Mesenchymal stem cell (in vitro differentiated cells and primary cell): Measurements from ENCODE around the gene MBNL1.

Experiments
- DNase-seq: peaks from one replicate; pipeline ENCODE4 v3.0.0-alpha.2; 2013
- H2AFZ ChIP-seq: one replicate; pipeline ENCODE4 v1.6.1; 2013; ENCODE audit warnings: low read depth, mild to moderate bottlenecking, control low read depth, inconsistent platforms, low read length, moderate library complexity
- H2AK5ac ChIP-seq: 2 replicates; pipeline ENCODE4 v1.6.1; 2013; ENCODE audit warnings: low read length, moderate library complexity, mild to moderate bottlenecking, inconsistent platforms; ENCODE audit not compliant: severe bottlenecking
- H2BK120ac ChIP-seq: one replicate; pipeline ENCODE4 v1.6.1; 2013; ENCODE audit warnings: low read depth, mild to moderate bottlenecking, inconsistent platforms, low read length, moderate library complexity
- H2BK12ac ChIP-seq, 2 experiments: one replicate each; pipeline ENCODE4 v1.6.1; 2013; ENCODE audit warnings: inconsistent platforms in 2 of 2, low read length in 2 of 2, mild to moderate bottlenecking in 2 of 2, moderate library complexity in 2 of 2, control low read depth in 1 of 2
- H2BK15ac ChIP-seq: one replicate; pipeline ENCODE4 v1.6.1; 2013; ENCODE audit warnings: mild to moderate bottlenecking, low read depth, inconsistent platforms; ENCODE audit not compliant: poor library complexity, severe bottlenecking
- H2BK5ac ChIP-seq: 2 replicates; pipeline ENCODE4 v1.6.1; 2013; ENCODE audit warnings: low read depth, mild to moderate bottlenecking, low read length, control low read depth, inconsistent platforms; ENCODE audit not compliant: poor library complexity, severe bottlenecking
- H3K14ac ChIP-seq, 2 experiments: one replicate each; pipeline ENCODE4 v1.6.1; 2013; ENCODE audit warnings: inconsistent platforms in 2 of 2, low read length in 2 of 2, control low read depth in 1 of 2, mild to moderate bottlenecking in 1 of 2, moderate library complexity in 1 of 2
- H3K18ac ChIP-seq, 2 experiments: one replicate each; pipeline ENCODE4 v1.6.1; 2013; ENCODE audit warnings: inconsistent platforms in 2 of 2, low read length in 2 of 2, control low read depth in 1 of 2, low read depth in 1 of 2, mild to moderate bottlenecking in 1 of 2
- H3K23ac ChIP-seq, 2 experiments: one replicate each; pipeline ENCODE4 v1.6.1; 2013; ENCODE audit warnings: inconsistent platforms in 2 of 2, low read length in 2 of 2, mild to moderate bottlenecking in 2 of 2, moderate library complexity in 2 of 2, control low read depth in 1 of 2
- H3K27ac ChIP-seq: 2 replicates; pipeline ENCODE4 v1.5.1; 2013; ENCODE audit warnings: mild to moderate bottlenecking, moderate library complexity, low read length, control low read depth, inconsistent platforms; ENCODE audit not compliant: poor library complexity, severe bottlenecking
- H3K27me3 ChIP-seq, 2 experiments: 2 replicates each; pipeline versions ENCODE4 v1.6.1 to v1.7.0; 2013; ENCODE audit warnings: low read length in 2 of 2, mild to moderate bottlenecking in 2 of 2, moderate library complexity in 2 of 2, control low read depth in 1 of 2, inconsistent platforms in 1 of 2; ENCODE audit not compliant: control insufficient read depth in 1 of 2, insufficient read depth in 1 of 2
- H3K36me3 ChIP-seq, 2 experiments: 2 replicates each; pipeline versions ENCODE4 v1.6.1 to v1.7.0; 2013; ENCODE audit warnings: low read length in 2 of 2, control low read depth in 1 of 2, inconsistent platforms in 1 of 2, low read depth in 1 of 2, mild to moderate bottlenecking in 1 of 2; ENCODE audit not compliant: insufficient read depth in 2 of 2, control insufficient read depth in 1 of 2
- H3K4ac ChIP-seq, 2 experiments: one replicate each; pipeline ENCODE4 v1.6.1; 2013; ENCODE audit warnings: inconsistent platforms in 2 of 2, low read length in 2 of 2, mild to moderate bottlenecking in 2 of 2, moderate library complexity in 2 of 2, control low read depth in 1 of 2, low read depth in 1 of 2
- H3K4me1 ChIP-seq: 2 replicates; pipeline ENCODE4 v1.6.1; 2013; ENCODE audit warnings: low read depth, low read length, control low read depth; ENCODE audit not compliant: control insufficient read depth, insufficient read depth
- H3K4me2 ChIP-seq: 2 replicates; pipeline ENCODE4 v1.6.1; 2013; ENCODE audit warnings: low read length, mild to moderate bottlenecking, inconsistent platforms; ENCODE audit not compliant: poor library complexity, severe bottlenecking
- H3K4me3 ChIP-seq, 2 experiments: 2 replicates each; pipeline versions ENCODE4 v1.5.1 to v1.7.0; 2013; ENCODE audit warnings: low read length in 2 of 2, mild to moderate bottlenecking in 2 of 2, control low read depth in 1 of 2, low read depth in 1 of 2; ENCODE audit not compliant: insufficient read depth in 1 of 2
- H3K79me1 ChIP-seq: replicated peaks from 2 replicates; pipeline ENCODE4 v1.6.1; 2013; ENCODE audit warnings: mild to moderate bottlenecking, control low read depth, low read length, inconsistent platforms; ENCODE audit not compliant: poor library complexity, severe bottlenecking
- H3K9ac ChIP-seq: 2 replicates; pipeline ENCODE4 v1.7.0; 2013; ENCODE audit warnings: mild to moderate bottlenecking, low read length, moderate library complexity
- H3K9me3 ChIP-seq: 2 replicates; pipeline ENCODE4 v1.7.0; 2013; ENCODE audit warnings: mild to moderate bottlenecking, low read length; ENCODE audit not compliant: control insufficient read depth
- H4K8ac ChIP-seq: one replicate; pipeline ENCODE4 v1.6.1; 2013; ENCODE audit warnings: inconsistent platforms, mild to moderate bottlenecking, low read length, moderate library complexity
- H4K91ac ChIP-seq: one replicate; pipeline ENCODE4 v1.6.1; 2013; ENCODE audit warnings: mild to moderate bottlenecking, low read length, inconsistent platforms
- WGBS: methylation state at CpG from one replicate; pipeline ENCODE4 v1.1.7; 2013; ENCODE audit warnings: mixed read lengths; 5-methylcytosine and 5-hydroxymethylcytosine counted together

The MBNL1 gene

DNA sequence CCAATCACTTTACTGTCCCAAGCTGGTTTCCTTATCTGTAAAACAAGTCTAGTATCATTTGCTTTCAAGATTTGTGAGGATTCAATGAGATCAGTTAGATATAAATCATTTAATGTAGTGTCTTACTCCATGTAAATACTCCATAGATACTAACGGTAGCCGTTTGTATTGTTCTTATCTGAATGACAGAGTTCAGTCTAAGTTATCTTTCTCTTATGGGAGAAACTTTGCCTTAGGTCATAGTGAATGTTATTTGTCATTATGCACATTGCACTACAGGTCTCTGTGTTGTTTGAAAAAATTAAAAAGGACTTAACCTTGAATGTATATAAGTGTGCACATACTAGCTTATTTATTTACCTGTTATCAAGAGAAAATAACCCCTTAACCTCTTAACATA is 44.7 kb downstream of the MBNL1 start:
- no peak overlapping the region for H2AFZ ChIP-seq
- no peak overlapping the region for H3K9ac ChIP-seq
- no peak overlapping the region for H2BK120ac ChIP-seq
- H4K91ac ChIP-seq: no peak overlapping the region
- no peak overlapping the region for H2AK5ac ChIP-seq
- no peak overlapping the region for H2BK15ac ChIP-seq
- H3K4me2 ChIP-seq: no peak overlapping the region
- H3K36me3 ChIP-seq: peaks cover 0 to 12% of the 10 kb centered on the region in 2 experiments
- no peaks in the 10 kb centered on the region for H3K27me3 ChIP-seq
- H3K9me3 ChIP-seq: no peaks in the 10 kb centered on the region
- H3K79me1 ChIP-seq: no peaks in the 10 kb centered on the region
- H3K14ac ChIP-seq: no peak overlapping the region
- H4K8ac ChIP-seq: no peak overlapping the region
- no peak overlapping the region for H3K4ac ChIP-seq
- H3K4me1 ChIP-seq: peaks cover 4% of the 10 kb centered on the region
- 100% methylated on average over 2 of the region's 2 CpGs for WGBS
- H3K27ac ChIP-seq: no peak overlapping the region
- H3K18ac ChIP-seq: no peak overlapping the region
- H3K4me3 ChIP-seq: no peak overlapping the region
- no peak overlapping the region for H2BK5ac ChIP-seq
- no peak for DNase-seq
- no peak overlapping the region for H3K23ac ChIP-seq
- no peak overlapping the region for H2BK12ac ChIP-seq

DNA sequence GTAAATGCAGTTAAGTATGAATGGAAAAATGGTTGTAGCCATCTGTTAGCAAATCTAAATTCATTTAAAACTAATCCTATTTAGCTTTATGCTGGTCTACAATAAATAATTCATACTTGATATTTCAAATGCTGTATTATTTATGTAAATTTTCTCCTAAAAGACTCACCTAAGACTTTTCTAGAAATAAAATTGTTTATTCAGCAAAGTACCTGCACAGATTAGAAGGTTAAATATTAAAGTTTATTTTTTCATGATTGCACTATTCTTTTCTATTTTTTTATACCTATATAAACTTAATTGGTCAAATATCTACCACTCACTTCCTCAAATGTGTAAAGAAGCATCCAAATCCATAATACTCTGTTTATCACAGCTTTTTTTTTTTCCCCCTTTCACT is 45.2 kb downstream of the MBNL1 start:
- H4K8ac ChIP-seq: no peak overlapping the region
- no peak overlapping the region for H2AK5ac ChIP-seq
- no peaks in the 10 kb centered on the region for H3K9me3 ChIP-seq
- no peak overlapping the region for H3K14ac ChIP-seq
- no peak overlapping the region for H3K18ac ChIP-seq
- no peak overlapping the region for H2BK5ac ChIP-seq
- H3K4me3 ChIP-seq: no peak overlapping the region
- H2BK12ac ChIP-seq: no peak overlapping the region
- H3K4me2 ChIP-seq: no peak overlapping the region
- DNase-seq: no peak
- H3K23ac ChIP-seq: no peak overlapping the region
- peaks cover 0 to 9% of the 10 kb centered on the region in 2 experiments for H3K36me3 ChIP-seq
- H3K9ac ChIP-seq: no peak overlapping the region
- no peak overlapping the region for H2BK15ac ChIP-seq
- H4K91ac ChIP-seq: no peak overlapping the region
- H2BK120ac ChIP-seq: no peak overlapping the region
- H2AFZ ChIP-seq: no peak overlapping the region
- no peaks in the 10 kb centered on the region for H3K27me3 ChIP-seq
- no peak overlapping the region for H3K27ac ChIP-seq
- H3K4me1 ChIP-seq: peaks cover 2% of the 10 kb centered on the region
- H3K4ac ChIP-seq: no peak overlapping the region
- no peaks in the 10 kb centered on the region for H3K79me1 ChIP-seq

DNA sequence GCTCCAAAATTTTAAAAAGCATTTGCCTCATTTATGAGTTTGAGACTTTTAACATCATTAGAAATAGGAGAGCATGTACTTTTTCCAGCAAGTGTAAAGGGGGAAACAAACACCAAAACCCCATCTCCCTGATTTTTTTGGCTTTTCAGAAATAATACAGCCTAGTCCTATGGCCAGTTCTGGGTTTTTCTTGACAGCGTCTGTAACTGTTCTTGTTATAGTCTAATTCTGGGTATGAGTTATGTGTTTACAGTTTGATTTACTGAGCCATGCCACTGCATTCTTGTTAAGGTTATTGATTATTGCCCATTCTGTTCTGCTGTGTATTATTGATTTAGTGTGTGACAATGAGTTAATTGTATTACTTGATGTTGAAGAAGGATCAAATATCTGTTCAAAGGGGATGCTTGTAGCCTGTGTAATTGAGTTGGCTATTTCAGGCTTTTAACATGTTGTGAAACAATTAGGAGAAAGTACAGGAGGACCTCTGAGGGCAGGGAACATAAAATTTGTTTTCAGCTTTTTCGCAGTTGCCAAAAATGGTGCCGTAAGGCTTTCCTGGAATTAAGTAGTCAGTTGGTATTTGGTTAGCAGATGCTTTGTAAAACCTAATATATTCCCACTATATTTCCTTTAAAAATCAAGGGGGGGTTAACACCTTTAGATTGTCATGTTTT is 46.1 kb downstream of the MBNL1 start:
- Histone ChIP-seq H2AK5ac (no peak overlapping the region), H3K14ac (no peak overlapping the region), H4K8ac (no peak overlapping the region), H3K9ac (no peak overlapping the region), H3K9me3 (no peaks in the 10 kb centered on the region), H3K4me1 (no peaks in the 10 kb centered on the region), H2BK5ac (no peak overlapping the region), H3K36me3 (peaks cover 0 to 9% of the 10 kb centered on the region in 2 experiments), H3K4me2 (no peak overlapping the region), H3K27me3 (no peaks in the 10 kb centered on the region), H3K4ac (no peak overlapping the region), H4K91ac (no peak overlapping the region), H3K4me3 (no peak overlapping the region), H2BK12ac (no peak overlapping the region), H3K23ac (no peak overlapping the region), H3K27ac (no peak overlapping the region), H3K18ac (no peak overlapping the region), H2BK15ac (no peak overlapping the region), H2BK120ac (no peak overlapping the region), H3K79me1 (no peaks in the 10 kb centered on the region), H2AFZ (no peak overlapping the region)
- DNase-seq: no peak
- 93% methylated on average over 1 of the region's 3 CpGs for WGBS

DNA sequence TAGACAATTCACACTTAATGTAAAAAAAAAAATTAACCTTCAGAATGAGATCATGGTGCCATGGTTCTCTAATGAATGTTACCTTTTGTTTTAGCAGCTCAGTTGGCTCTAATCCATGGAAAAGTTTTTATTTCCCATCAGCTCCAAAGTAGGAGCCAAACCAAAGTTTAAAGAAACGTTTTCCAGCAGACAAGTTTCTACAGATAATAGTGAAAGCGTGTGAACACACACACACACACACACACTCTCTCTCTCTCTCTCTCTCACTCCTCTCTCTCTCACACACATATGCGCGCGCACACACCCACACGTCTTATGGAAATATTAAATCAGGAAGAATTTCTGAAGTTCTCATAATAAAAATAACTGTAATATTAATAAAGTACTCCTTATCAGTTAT is 46.9 kb downstream of the MBNL1 start:
- H3K9me3 ChIP-seq: no peaks in the 10 kb centered on the region
- H2BK15ac ChIP-seq: no peak overlapping the region
- H3K4me3 ChIP-seq: no peak overlapping the region
- H2BK120ac ChIP-seq: no peak overlapping the region
- H3K18ac ChIP-seq: no peak overlapping the region
- H4K8ac ChIP-seq: no peak overlapping the region
- no peak for DNase-seq
- peaks cover 0 to 9% of the 10 kb centered on the region in 2 experiments for H3K36me3 ChIP-seq
- no peak overlapping the region for H3K23ac ChIP-seq
- H3K14ac ChIP-seq: no peak overlapping the region
- 69% methylated on average over 2 of the region's 6 CpGs for WGBS
- H4K91ac ChIP-seq: no peak overlapping the region
- no peaks in the 10 kb centered on the region for H3K79me1 ChIP-seq
- no peak overlapping the region for H2AK5ac ChIP-seq
- no peaks in the 10 kb centered on the region for H3K27me3 ChIP-seq
- H2AFZ ChIP-seq: no peak overlapping the region
- H3K9ac ChIP-seq: no peak overlapping the region
- no peak overlapping the region for H2BK5ac ChIP-seq
- H3K4ac ChIP-seq: no peak overlapping the region
- H3K4me1 ChIP-seq: no peaks in the 10 kb centered on the region
- no peak overlapping the region for H3K27ac ChIP-seq
- no peak overlapping the region for H3K4me2 ChIP-seq
- no peak overlapping the region for H2BK12ac ChIP-seq
